A673 (cell line): Measurements from ENCODE around the gene DIP2C. TPM values are rescaled to one million over a fixed set of nuclear protein-coding genes. Genes with fewer than 3 reads are reported as not detected.

Experiments
- BruUV-seq: library from RNA; stranded (reverse); fragments of 400-500 nt; replicated peaks from 2 replicates; lab custom pipeline; 2021; lab: Mats Ljungman, UMichigan
- CTCF ChIA-PET: fragments of 300-600 bp; sonication (Branson Sonifier 250); formaldehyde crosslinking; loops from one replicate; lab custom pipeline; 2022; ENCODE audit warnings: antibody characterized with exemption; lab: Charles Lee
- POLR2A ChIA-PET: fragments of 300-600 bp; sonication (Branson Sonifier 250); formaldehyde crosslinking; loops from one replicate; lab custom pipeline; 2022; ENCODE audit warnings: antibody characterized with exemption; ENCODE audit not compliant: low non-redundant PET; lab: Charles Lee
- DNase-seq: peaks from one replicate; pipeline ENCODE4 v3.0.0-alpha.2; 2015; ENCODE audit warnings: low spot score
- H3K27ac ChIP-seq: fragments of 200-600 bp; sonication (generic); 2 replicates; pipeline ENCODE4 v1.5.1; 2016; ENCODE audit warnings: mixed run types, low read depth, mild to moderate bottlenecking, mixed read lengths, antibody characterized with exemption, low read length; ENCODE audit not compliant: poor library complexity, severe bottlenecking
- H3K27me3 ChIP-seq: fragments of 200-600 bp; sonication (generic); replicated peaks from 2 replicates; pipeline ENCODE4 v1.6.1; 2017; ENCODE audit warnings: mixed run types, low read depth, mild to moderate bottlenecking, mixed read lengths, antibody characterized with exemption, low read length; ENCODE audit not compliant: insufficient read depth, poor library complexity
- H3K36me3 ChIP-seq: fragments of 200-600 bp; sonication (generic); 2 replicates; pipeline ENCODE4 v1.6.1; 2016; ENCODE audit warnings: mixed run types, mild to moderate bottlenecking, mixed read lengths, antibody characterized with exemption, low read length; ENCODE audit not compliant: insufficient read depth, poor library complexity, severe bottlenecking
- H3K4me1 ChIP-seq: fragments of 200-600 bp; sonication (generic); 2 replicates; pipeline ENCODE4 v1.6.1; 2017; ENCODE audit warnings: mixed run types, mild to moderate bottlenecking, mixed read lengths, antibody characterized with exemption, low read length; ENCODE audit not compliant: insufficient read depth, poor library complexity, severe bottlenecking
- H3K4me3 ChIP-seq: fragments of 200-600 bp; sonication (generic); 2 replicates; pipeline ENCODE4 v1.5.1; 2016; ENCODE audit warnings: low read depth, mixed run types, mild to moderate bottlenecking, mixed read lengths, low read length; ENCODE audit not compliant: poor library complexity, severe bottlenecking
- H3K9me3 ChIP-seq: fragments of 200-600 bp; sonication (generic); 2 replicates; pipeline ENCODE4 v1.6.1; 2016; ENCODE audit warnings: mixed run types, low read depth, mild to moderate bottlenecking, mixed read lengths, antibody characterized with exemption, low read length; ENCODE audit not compliant: poor library complexity, severe bottlenecking
- CTCF ChIP-seq: fragments of 300-800, 200-600 bp; sonication (generic); conservative IDR thresholded peaks from 2 replicates; pipeline ENCODE4 v1.5.1; 2017; ENCODE audit warnings: low read depth, mild to moderate bottlenecking, antibody characterized with exemption, low read length, moderate library complexity, mixed read lengths
- EZH2 ChIP-seq: fragments of 200-600 bp; sonication (generic); IDR thresholded peaks from 2 replicates; pipeline ENCODE4 v1.6.1; 2017; ENCODE audit warnings: borderline replicate concordance, low read depth, mild to moderate bottlenecking, mixed read lengths, antibody characterized with exemption, low read length; ENCODE audit not compliant: poor library complexity, severe bottlenecking
- intact Hi-C: fragments of 100-400 bp; cut with micrococcal nuclease; formaldehyde crosslinking; loops from one replicate; pipeline ENCODE4 v1.10.0; 2022; ENCODE audit not compliant: unreplicated experiment
- total RNA-seq: library from RNA; stranded (reverse); gene quantifications from 2 replicates; pipeline ENCODE4 v1.2.3, GENCODE V29; 2021

The DIP2C gene
- total RNA-seq, 1 experiment from 2014 or later: 13.2 TPM

GRCh38 chr10:387593-387891 is 301.9 kb downstream of the DIP2C start:
- TF ChIP-seq CTCF (no peak), EZH2 (no peak)
- Histone ChIP-seq H3K27me3 (no peaks in the 10 kb centered on the region), H3K27ac (no peak overlapping the region), H3K4me3 (no peak overlapping the region), H3K4me1 (no peaks in the 10 kb centered on the region), H3K36me3 (no peaks in the 10 kb centered on the region), H3K9me3 (no peaks in the 10 kb centered on the region)
- CTCF ChIA-PET: no interaction called here
- DNase-seq: no peak
- POLR2A ChIA-PET: no interaction called here
- intact Hi-C loops: no loop called here
- BruUV-seq: no TSS peak

DNA sequence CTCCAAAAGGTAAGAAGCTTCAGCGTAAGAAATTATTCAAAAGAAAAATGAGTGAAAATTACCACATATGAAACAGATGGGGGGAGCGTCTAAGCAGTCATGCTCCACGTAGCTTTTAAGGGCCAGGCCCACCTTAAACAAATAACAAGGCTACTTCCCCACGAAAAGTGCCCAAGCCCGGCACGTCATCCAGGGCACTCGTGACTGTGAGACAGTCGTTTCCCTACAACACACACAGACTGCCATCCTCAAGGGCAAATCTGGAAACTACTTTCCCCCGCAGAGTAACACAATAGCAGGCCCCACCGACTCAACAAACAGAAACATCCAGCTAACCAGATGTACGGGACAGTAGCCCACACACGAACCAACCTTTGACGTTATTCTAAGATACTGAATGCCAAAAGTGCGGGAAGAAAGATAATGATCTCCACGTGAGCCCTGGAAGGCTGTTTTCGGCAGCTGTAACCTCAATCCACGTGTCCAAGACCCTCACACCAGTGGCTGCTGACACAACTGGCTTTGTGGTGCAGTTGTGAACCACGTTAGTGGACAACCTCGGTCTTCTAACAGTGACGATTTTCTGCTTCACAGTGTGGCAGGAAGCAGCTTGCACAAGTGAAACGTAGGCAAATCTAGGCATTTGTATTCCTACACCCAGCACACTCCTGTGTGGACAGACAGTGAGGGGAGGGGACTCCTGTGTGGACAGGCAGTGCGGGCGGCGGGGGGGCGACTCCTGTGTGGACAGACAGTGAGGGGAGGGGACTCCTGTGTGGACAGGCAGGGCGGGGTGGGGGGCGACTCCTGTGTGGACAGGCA is 302.5 kb downstream of the DIP2C start:
- H3K36me3 ChIP-seq: no peaks in the 10 kb centered on the region
- CTCF ChIA-PET: no interaction called here
- no peaks in the 10 kb centered on the region for H3K27me3 ChIP-seq
- H3K27ac ChIP-seq: no peak overlapping the region
- no TSS peak for BruUV-seq
- no peaks in the 10 kb centered on the region for H3K4me1 ChIP-seq
- intact Hi-C loops: no loop called here
- H3K4me3 ChIP-seq: no peak overlapping the region
- TF ChIP-seq EZH2 (no peak), CTCF (no peak)
- no peak for DNase-seq
- H3K9me3 ChIP-seq: no peaks in the 10 kb centered on the region
- POLR2A ChIA-PET: no interaction called here

GRCh38 chr10:385571-386300 is 303.7 kb downstream of the DIP2C start:
- H3K27me3 ChIP-seq: no peaks in the 10 kb centered on the region
- no peaks in the 10 kb centered on the region for H3K9me3 ChIP-seq
- H3K4me3 ChIP-seq: no peak overlapping the region
- H3K36me3 ChIP-seq: no peaks in the 10 kb centered on the region
- CTCF ChIA-PET: no interaction called here
- TF ChIP-seq EZH2: no peak
- no peak overlapping the region for H3K27ac ChIP-seq
- DNase-seq: no peak
- intact Hi-C loops: no loop called here
- no peaks in the 10 kb centered on the region for H3K4me1 ChIP-seq
- no TSS peak for BruUV-seq
- POLR2A ChIA-PET: no interaction called here
